Activated T-cell treated with anti-CD3 and anti-CD28 coated beads, Interleukin-2, amount 50 U/mL, for 24 hours (primary cell): ENCODE results near the gene ST6GAL2.

Experiments
- DNase-seq: peaks from one replicate; pipeline ENCODE4 v3.0.0-alpha.2; 2020
- H3K27ac Mint-ChIP-seq: 2 replicates; pipeline ENCODE4 v1.8.0; 2020; ENCODE audit warnings: mild to moderate bottlenecking, mixed read lengths
- H3K27me3 Mint-ChIP-seq: 2 replicates; pipeline ENCODE4 v1.8.0; 2020; ENCODE audit warnings: mixed read lengths
- H3K36me3 Mint-ChIP-seq: 2 replicates; pipeline ENCODE4 v1.8.0; 2020; ENCODE audit warnings: low read depth, mixed read lengths
- H3K4me1 Mint-ChIP-seq: 2 replicates; pipeline ENCODE4 v1.8.0; 2020; ENCODE audit warnings: low read depth, mixed read lengths
- H3K4me3 Mint-ChIP-seq: 2 replicates; pipeline ENCODE4 v1.8.0; 2020; ENCODE audit warnings: mild to moderate bottlenecking, moderate library complexity, mixed read lengths
- H3K9me3 Mint-ChIP-seq: 2 replicates; pipeline ENCODE4 v1.8.0; 2020; ENCODE audit warnings: mixed read lengths

Gene ST6GAL2

DNA sequence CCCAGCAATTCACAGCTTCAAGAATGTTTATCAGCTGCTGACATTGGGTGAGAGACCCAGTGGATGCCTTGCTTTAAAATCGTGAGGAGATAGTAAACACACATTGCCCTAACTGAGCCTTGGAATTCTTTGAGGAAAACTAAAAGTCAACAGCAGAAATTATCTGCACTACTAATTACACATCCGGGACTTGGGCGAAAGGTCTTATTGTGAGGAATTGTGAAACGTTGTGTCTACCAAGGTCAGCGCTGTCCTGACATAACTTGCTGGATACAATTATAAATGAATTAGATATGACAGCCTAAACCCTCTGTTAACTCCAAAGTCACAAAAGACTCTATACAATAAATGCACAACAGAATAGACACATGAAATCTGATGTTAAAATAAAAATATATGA, 121.4 kb downstream of the ST6GAL2 start:
- no peak overlapping the region for H3K4me3 Mint-ChIP-seq
- no peak overlapping the region for H3K27ac Mint-ChIP-seq
- no peak for DNase-seq
- no peaks in the 10 kb centered on the region for H3K9me3 Mint-ChIP-seq
- H3K4me1 Mint-ChIP-seq, result no peaks in the 10 kb centered on the region
- H3K27me3 Mint-ChIP-seq, result no peaks in the 10 kb centered on the region
- H3K36me3 Mint-ChIP-seq, result no peaks in the 10 kb centered on the region

DNA sequence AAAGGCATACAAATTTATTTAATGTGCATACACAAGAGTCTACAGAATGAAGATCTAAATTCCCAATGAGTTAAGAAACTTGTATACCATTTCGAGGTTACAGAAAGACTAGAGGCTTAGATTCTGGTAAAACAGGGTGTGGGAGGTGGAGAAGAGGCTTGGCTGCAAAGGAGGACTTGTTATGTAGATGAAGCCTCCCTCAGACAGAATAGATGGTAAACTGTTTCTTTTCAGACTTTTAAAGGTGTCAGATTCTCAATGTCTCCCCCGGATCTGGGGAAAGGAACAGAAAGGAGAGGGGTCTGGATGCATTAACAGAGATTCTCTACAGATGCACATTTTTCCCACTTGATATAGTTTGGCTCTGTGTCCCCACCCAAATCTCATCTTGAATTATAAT, 126.0 kb downstream of the ST6GAL2 start:
- no peak overlapping the region for H3K4me3 Mint-ChIP-seq
- H3K9me3 Mint-ChIP-seq, result no peaks in the 10 kb centered on the region
- no peaks in the 10 kb centered on the region for H3K36me3 Mint-ChIP-seq
- no peak for DNase-seq
- no peaks in the 10 kb centered on the region for H3K4me1 Mint-ChIP-seq
- H3K27me3 Mint-ChIP-seq, result no peaks in the 10 kb centered on the region
- no peak overlapping the region for H3K27ac Mint-ChIP-seq

- Mint-ChIP-seq H3K36me3 (no peaks in the 10 kb centered on the region), H3K27ac (no peak overlapping the region), H3K9me3 (no peaks in the 10 kb centered on the region), H3K4me3 (no peak overlapping the region), H3K4me1 (no peaks in the 10 kb centered on the region), H3K27me3 (no peaks in the 10 kb centered on the region)
- no peak for DNase-seq
Observed at GRCh38 chr2:106758901-106759497, 127.0 kb downstream of the ST6GAL2 start.
